IMR-90 (cell line): ENCODE measurements around the gene RAB43. TPM values are rescaled to one million over a fixed set of nuclear protein-coding genes. Genes with fewer than 3 reads are reported as not detected.

Experiments used
- ATAC-seq: fragments of 200-7000 bp; cut with Tn5 transposase; 2 replicates; pipeline ENCODE4 v1.9.1; 2020; ENCODE audit warnings: low read depth, mild to moderate bottlenecking, moderate library complexity
- Bru-seq: library from RNA; stranded (reverse); fragments of 400-500 nt; gene quantifications from one replicate; lab custom pipeline; 2021; lab: Mats Ljungman, UMichigan
- BruChase-seq, 2 experiments: library from RNA; stranded (reverse); fragments of 400-500 nt; gene quantifications; one replicate each; lab custom pipeline; 2021; lab: Mats Ljungman, UMichigan
- BruUV-seq: library from RNA; stranded (reverse); fragments of 400-500 nt; replicated peaks from 2 replicates; lab custom pipeline; 2021; lab: Mats Ljungman, UMichigan
- CTCF ChIA-PET: fragments of 300-600 bp; formaldehyde crosslinking; extraction: SDS; loops from one replicate; lab custom pipeline; 2021; ENCODE audit warnings: antibody characterized with exemption; lab: Yijun Ruan, JAX
- POLR2A ChIA-PET: fragments of 300-600 bp; sonication (Branson Sonifier 250); formaldehyde crosslinking; loops from one replicate; lab custom pipeline; 2022; ENCODE audit warnings: antibody characterized with exemption; ENCODE audit not compliant: unreplicated experiment; lab: Charles Lee
- DNase-seq: peaks from one replicate; pipeline ENCODE4 v3.0.0; 2013
- H2AFZ ChIP-seq: replicated peaks from 2 replicates; pipeline ENCODE3; 2013; ENCODE audit warnings: low read length, mild to moderate bottlenecking; ENCODE audit not compliant: poor library complexity
- H2AK5ac ChIP-seq: 2 replicates; pipeline ENCODE4 v1.6.1; 2013; ENCODE audit warnings: low read depth, low read length, inconsistent platforms
- H2AK9ac ChIP-seq: replicated peaks from 2 replicates; pipeline ENCODE3; 2013; ENCODE audit warnings: mild to moderate bottlenecking, low read depth, low read length, moderate library complexity; ENCODE audit not compliant: poor library complexity
- H2BK120ac ChIP-seq: 2 replicates; pipeline ENCODE4 v1.6.1; 2013; ENCODE audit warnings: low read depth, low read length, inconsistent platforms
- H2BK15ac ChIP-seq: 3 replicates; pipeline ENCODE4 v1.6.1; 2013; ENCODE audit warnings: low read depth, low read length, inconsistent platforms
- H2BK20ac ChIP-seq: 2 replicates; pipeline ENCODE4 v1.6.1; 2013; ENCODE audit warnings: low read depth, mild to moderate bottlenecking, inconsistent platforms, low read length, moderate library complexity
- H2BK5ac ChIP-seq: 2 replicates; pipeline ENCODE4 v1.6.1; 2013; ENCODE audit warnings: mild to moderate bottlenecking, low read depth, low read length, inconsistent platforms; ENCODE audit not compliant: poor library complexity, severe bottlenecking
- H3K14ac ChIP-seq: replicated peaks from 2 replicates; pipeline ENCODE4 v1.6.1; 2013; ENCODE audit warnings: low read depth, low read length, inconsistent platforms
- H3K18ac ChIP-seq: 2 replicates; pipeline ENCODE4 v1.6.1; 2013; ENCODE audit warnings: low read depth, low read length, control low read depth
- H3K23ac ChIP-seq: 2 replicates; pipeline ENCODE4 v1.6.1; 2013; ENCODE audit warnings: low read depth, low read length, inconsistent platforms
- H3K27ac ChIP-seq: 2 replicates; pipeline ENCODE4 v1.5.1; 2013; ENCODE audit warnings: mild to moderate bottlenecking, control low read depth, low read length; ENCODE audit not compliant: insufficient read depth
- H3K27me3 ChIP-seq: 2 replicates; pipeline ENCODE4 v1.6.1; 2013; ENCODE audit warnings: low read length; ENCODE audit not compliant: control insufficient read depth, insufficient read depth
- H3K36me3 ChIP-seq: 2 replicates; pipeline ENCODE4 v1.6.1; 2013; ENCODE audit warnings: low read length, mixed read lengths; ENCODE audit not compliant: control insufficient read depth, insufficient read depth
- H3K4ac ChIP-seq: 2 replicates; pipeline ENCODE4 v1.6.1; 2013; ENCODE audit warnings: low read depth, low read length, inconsistent platforms
- H3K4me1 ChIP-seq: 2 replicates; pipeline ENCODE4 v1.6.1; 2013; ENCODE audit warnings: low read length, mixed read lengths; ENCODE audit not compliant: control insufficient read depth, insufficient read depth
- H3K4me2 ChIP-seq: 2 replicates; pipeline ENCODE4 v1.6.1; 2013; ENCODE audit warnings: low read depth, mild to moderate bottlenecking, control low read depth, low read length, moderate library complexity
- H3K4me3 ChIP-seq: 2 replicates; pipeline ENCODE4 v1.5.1; 2013; ENCODE audit warnings: low read depth, mild to moderate bottlenecking, control low read depth, low read length, moderate library complexity; ENCODE audit not compliant: insufficient read depth
- H3K56ac ChIP-seq: 2 replicates; pipeline ENCODE4 v1.6.1; 2013; ENCODE audit warnings: low read length, inconsistent platforms; ENCODE audit not compliant: insufficient read depth; ENCODE audit errors: extremely low read depth
- H3K79me1 ChIP-seq, 2 experiments: 2 replicates each; pipeline ENCODE4 v1.6.1; 2013; ENCODE audit warnings: low read length in 2 of 2, inconsistent platforms in 1 of 2, low read depth in 1 of 2
- H3K9ac ChIP-seq: 2 replicates; pipeline ENCODE4 v1.6.1; 2013; ENCODE audit warnings: low read depth, low read length, control low read depth
- H3K9me1 ChIP-seq: 2 replicates; pipeline ENCODE4 v1.6.1; 2013; ENCODE audit warnings: low read length, inconsistent platforms; ENCODE audit not compliant: insufficient read depth
- H3K9me3 ChIP-seq: 2 replicates; pipeline ENCODE4 v1.6.1; 2013; ENCODE audit warnings: low read length; ENCODE audit not compliant: control insufficient read depth, insufficient read depth
- H4K20me1 ChIP-seq: 2 replicates; pipeline ENCODE4 v1.6.1; 2013; ENCODE audit warnings: low read length, inconsistent platforms; ENCODE audit not compliant: insufficient read depth
- H4K5ac ChIP-seq: 2 replicates; pipeline ENCODE4 v1.6.1; 2013; ENCODE audit warnings: mild to moderate bottlenecking, low read depth, low read length, control low read depth
- H4K8ac ChIP-seq, 2 experiments: 2 replicates each; pipeline ENCODE4 v1.6.1; 2013; ENCODE audit warnings: low read depth in 2 of 2, low read length in 2 of 2, control low read depth in 1 of 2, inconsistent platforms in 1 of 2
- H4K91ac ChIP-seq: 2 replicates; pipeline ENCODE4 v1.6.1; 2013; ENCODE audit warnings: low read depth, low read length, inconsistent platforms; ENCODE audit not compliant: insufficient read depth
- BHLHE40 ChIP-seq: fragments of 150-350 bp; IDR thresholded peaks from 2 replicates; pipeline ENCODE4 v1.6.1; 2016; ENCODE audit warnings: mild to moderate bottlenecking, low read depth, low read length
- CEBPB ChIP-seq: IDR thresholded peaks from 2 replicates; pipeline ENCODE4 v1.6.1; 2012; ENCODE audit warnings: low read depth, low read length, improper control_type of control experiment
- MXI1 ChIP-seq: IDR thresholded peaks from 2 replicates; pipeline ENCODE4 v1.6.1; 2012; ENCODE audit warnings: low read depth, mild to moderate bottlenecking, low read length, moderate library complexity, borderline replicate concordance
- WGBS, 2 experiments: methylation state at CpG; one replicate each; pipeline versions ENCODE4 v1.1.5 to v1.1.7; 2013; ENCODE audit warnings: missing lambda C conversion rate in 2 of 2; ENCODE audit not compliant: insufficient read length in 1 of 2; ENCODE audit errors: extremely low coverage in 2 of 2; 5-methylcytosine and 5-hydroxymethylcytosine counted together
- dilution Hi-C: fragments of 300-500 bp; cut with HindIII; formaldehyde crosslinking; loops from one replicate; pipeline ENCODE4 v1.14.3; 2018; ENCODE audit warnings: low sequenced_read_pairs; ENCODE audit not compliant: unreplicated experiment
- in situ Hi-C: fragments of 300-500 bp; cut with MboI; formaldehyde crosslinking; loops from 3 replicates; pipeline ENCODE4 v1.14.3; 2019; ENCODE audit warnings: low sequenced_read_pairs, inconsistent platforms, mixed read lengths
- intact Hi-C: fragments of 100-400 bp; cut with micrococcal nuclease; formaldehyde crosslinking; loops from 2 replicates; pipeline ENCODE4 v1.10.0; 2022
- long read RNA-seq: library from polyadenylated mRNA; unstranded; transcript quantifications from one replicate; pipeline ENCODE4 v2.0.0, GENCODE V29; 2021; ENCODE audit not compliant: unreplicated experiment
- polyA plus RNA-seq, 3 experiments: library from polyadenylated mRNA; depleted of rRNA; stranded (reverse); fragments of >200 nt; gene quantifications; 2 replicates each; pipeline ENCODE4 v1.2.3, GENCODE V29; 2012; ENCODE audit warnings: low replicate concordance in 1 of 3
- total RNA-seq: library from RNA; depleted of rRNA; stranded (reverse); fragments of >200 nt; gene quantifications from 2 replicates; pipeline ENCODE4 v1.2.3, GENCODE V29; 2012; rRNA removed

The RAB43 gene
- 9.2 and 9.9 TPM in 2 replicates for total RNA-seq
- 14.0 and 15.7 TPM in 2 replicates for polyA plus RNA-seq (2012; rRNA removed)
- 6.9 and 17.3 TPM in 2 replicates for polyA plus RNA-seq (2012; cell fraction: cytosol; rRNA removed)
- polyA plus RNA-seq (2012; cell fraction: nucleus; rRNA removed; ENCODE audit: low replicate concordance), result 14.8 and 26.5 TPM in 2 replicates
- Bru-seq, nascent RNA, result percentile 64 among the genes with signal in this experiment
- BruChase-seq, experiment 1, labeled RNA remaining after a 6-hour chase, result percentile 71 among the genes with signal in this experiment
- BruChase-seq, experiment 2, labeled RNA remaining after a 2-hour chase, result percentile 86 among the genes with signal in this experiment
- long read RNA-seq, full-length matches to known transcripts, result 9 of 20 reads
- long read RNA-seq, partial matches to known transcripts, result 0 of 20 reads
- long read RNA-seq, other reads (novel, unspliced or antisense), result 11 of 20 reads

DNA sequence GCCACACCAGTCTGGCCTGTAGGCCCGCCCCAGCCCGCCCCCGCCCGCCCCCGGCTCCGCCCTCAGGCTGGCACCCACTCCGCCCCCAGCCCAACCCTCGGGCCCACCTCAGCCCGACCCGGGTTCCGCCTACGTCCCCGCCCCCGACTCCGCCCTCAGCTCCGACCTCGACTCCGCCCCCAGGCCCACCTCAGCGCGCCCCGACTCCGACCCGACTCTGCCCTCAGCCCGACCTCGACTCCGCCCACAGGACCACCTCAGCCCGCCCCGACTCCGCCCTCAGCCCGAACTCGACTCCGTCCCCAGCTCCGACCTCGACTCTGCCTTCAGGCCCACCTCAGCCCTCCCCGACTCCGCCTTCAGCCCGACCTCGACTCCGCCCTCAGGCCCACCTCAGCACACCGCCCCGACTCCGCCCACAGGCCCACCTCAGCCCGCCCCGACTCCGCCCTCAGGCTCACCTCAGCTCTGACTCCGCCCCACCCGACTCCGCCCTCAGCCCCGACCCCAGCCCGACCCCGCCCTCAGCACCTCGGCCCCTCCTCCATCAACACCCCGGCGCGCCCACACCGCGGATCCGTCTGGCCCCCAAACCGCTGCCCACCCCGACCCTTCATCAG, at the start of gene RAB43:
Gene RAB43 (minus strand): TSS at position 13 of the 620 bp plus-strand sequence. CDS start 315 bp downstream, outside the sequence.
- dilution Hi-C loops (no loop called here), in situ Hi-C loops (no loop called here), intact Hi-C loops (loop anchor here (2.0 kb wide), 1 partner anchor 127 kb away; the partner anchor contains the start of gene COPG1)
- no TSS peak for BruUV-seq
- peak within 1 kb of the TSS; percentile 69; the same call in 1 of the 2 replicates for H2BK120ac ChIP-seq
- H2BK20ac ChIP-seq, result peak within 1 kb of the TSS; percentile 18
- peak within 1 kb of the TSS; percentile 95 for H2AK9ac ChIP-seq
- H3K9ac ChIP-seq, result peak within 1 kb of the TSS; percentile 87
- H3K23ac ChIP-seq, result peak within 1 kb of the TSS; percentile 94
- DNase-seq (peak; percentile 56), ATAC-seq (peak; percentile 78)
- H3K4ac ChIP-seq, result peak within 1 kb of the TSS; percentile 80
- peaks cover 5% of the 10 kb centered on the region for H3K36me3 ChIP-seq
- H3K4me1 ChIP-seq, result peaks cover 21% of the 10 kb centered on the region
- no peak for TF ChIP-seq BHLHE40
- no peak for TF ChIP-seq MXI1
- TF ChIP-seq CEBPB, result no peak
- peak within 1 kb of the TSS in 1 of 2 experiments; percentile 85; a peak in 3 of 4 replicates for H4K8ac ChIP-seq
- H3K4me2 ChIP-seq, result peak within 1 kb of the TSS; percentile 79
- H4K5ac ChIP-seq, result peak within 1 kb of the TSS; percentile 20
- peak within 1 kb of the TSS; percentile 72; the same call in 1 of the 2 replicates for H4K91ac ChIP-seq
- peaks cover 23% of the 10 kb centered on the region for H3K9me1 ChIP-seq
- WGBS, 2 experiments, result 0% methylated on average over 23 of the region's 60 CpGs; no CpG with 5 or more reads in 1 of the 2 experiments
- peak within 1 kb of the TSS; percentile 70; the same call in 1 of the 2 replicates for H3K18ac ChIP-seq
- H2BK15ac ChIP-seq, result no peak within 1 kb of the TSS; the same call in 2 of the 3 replicates
- peak within 1 kb of the TSS; percentile 98 for H3K14ac ChIP-seq
- peak within 1 kb of the TSS; percentile 73; the same call in 1 of the 2 replicates for H2AK5ac ChIP-seq
- H3K27me3 ChIP-seq, result no peaks in the 10 kb centered on the region
- H2BK5ac ChIP-seq, result peak within 1 kb of the TSS; percentile 47
- ChIA-PET POLR2A (no interaction called here), CTCF (interaction anchor here (0.6 kb wide), 1 partner anchor 17 kb away, joined by 3 read pairs; no protein-coding TSS in a partner anchor)
- peak within 1 kb of the TSS; percentile 94 for H2AFZ ChIP-seq
- H3K56ac ChIP-seq, result 0 out of 2 replicates have a peak within 1 kb of the TSS, but pooled peaks have one; percentile 53
- H3K79me1 ChIP-seq, result peaks cover 17 to 40% of the 10 kb centered on the region in 2 experiments
- H3K4me3 ChIP-seq, result peak within 1 kb of the TSS; percentile 62
- H4K20me1 ChIP-seq, result peaks cover 37% of the 10 kb centered on the region
- H3K27ac ChIP-seq, result peak within 1 kb of the TSS; percentile 75
- no peaks in the 10 kb centered on the region for H3K9me3 ChIP-seq
